K562 (cell line): ENCODE results near the gene FBRS. TPM values are rescaled to one million over a fixed set of nuclear protein-coding genes. Genes with fewer than 3 reads are reported as not detected.

Experiments used
- ATAC-seq: fragments of 200-7000 bp; cut with Tn5 transposase; 3 replicates; pipeline ENCODE4 v1.9.1; 2020; ENCODE audit warnings: moderate library complexity
- BruUV-seq: library from RNA; stranded (reverse); fragments of 400-500 nt; replicated peaks from 2 replicates; lab custom pipeline; 2021; lab: Mats Ljungman, UMichigan
- CTCF ChIA-PET: fragments of 300-600 bp; formaldehyde crosslinking; extraction: SDS; loops from one replicate; lab custom pipeline; 2021; ENCODE audit warnings: low intra/inter-chr PET ratio; lab: Yijun Ruan, JAX
- POLR2A ChIA-PET: fragments of 300-600, 350-650 bp; sonication (Branson Sonifier 250); formaldehyde crosslinking; extraction: SDS; loops from one replicate; lab custom pipeline; 2021; ENCODE audit warnings: antibody characterized with exemption, inconsistent platforms; lab: Yijun Ruan, JAX
- DNase-seq, 4 experiments: peaks; one replicate each; pipeline versions ENCODE4 v3.0.0 to v3.0.0-alpha.2; 2011 to 2018; ENCODE audit warnings: low spot score in 3 of 4, mixed read lengths in 3 of 4; ENCODE audit errors: extremely low read depth in 1 of 4
- FAIRE-seq: peaks from 2 replicates; lab custom pipeline; 2011; peaks lifted over from hg19 to GRCh38; lab: Jason Lieb, UNC
- H2AFZ ChIP-seq: 2 replicates; pipeline ENCODE4 v1.6.0; 2011; ENCODE audit warnings: low read depth, low read length, control low read depth, inconsistent platforms
- H3K27ac ChIP-seq: fragments of 200-600 bp; 3 replicates; pipeline ENCODE4 v1.8.0; 2011; ENCODE audit warnings: low read depth, mild to moderate bottlenecking, control low read depth, inconsistent platforms, low read length, moderate library complexity, mixed read lengths; ENCODE audit errors: extremely low read depth
- H3K27me3 ChIP-seq, 2 experiments: fragments of 300-600 bp in 1 of 2; 2 replicates in 1 of 2; 3 replicates in 1 of 2; pipeline versions ENCODE4 v1.6.0 to v1.8.0; 2011; ENCODE audit warnings: inconsistent platforms in 2 of 2, low read length in 2 of 2, mild to moderate bottlenecking in 1 of 2, mixed read lengths in 1 of 2, moderate library complexity in 1 of 2; ENCODE audit not compliant: control insufficient read depth in 2 of 2, insufficient read depth in 2 of 2
- H3K36me3 ChIP-seq: fragments of 300-600 bp; 3 replicates; pipeline ENCODE4 v1.8.0; 2011; ENCODE audit warnings: mild to moderate bottlenecking, low read length, inconsistent platforms; ENCODE audit not compliant: control insufficient read depth, insufficient read depth
- H3K4me1 ChIP-seq, 2 experiments: fragments of 200-600 bp in 1 of 2; replicated peaks in 1 of 2; 2 replicates in 1 of 2; 3 replicates in 1 of 2; pipeline versions ENCODE4 v1.5.1 to v1.8.0; 2011; ENCODE audit warnings: inconsistent platforms in 2 of 2, low read length in 2 of 2, mild to moderate bottlenecking in 1 of 2, mixed read lengths in 1 of 2, moderate library complexity in 1 of 2; ENCODE audit not compliant: control insufficient read depth in 2 of 2, insufficient read depth in 2 of 2
- H3K4me2 ChIP-seq: 2 replicates; pipeline ENCODE4 v1.6.1; 2011; ENCODE audit warnings: low read length, control low read depth, inconsistent platforms, mixed read lengths; ENCODE audit not compliant: insufficient read depth
- H3K4me3 ChIP-seq: fragments of 200-600 bp; sonication (generic), shearing (Covaris generic); 2 replicates; pipeline ENCODE4 v1.5.1; 2016; ENCODE audit warnings: control low read depth, inconsistent platforms
- H3K79me2 ChIP-seq: fragments of 200-600 bp; 3 replicates; pipeline ENCODE4 v1.8.0; 2011; ENCODE audit warnings: low read length, inconsistent platforms; ENCODE audit not compliant: control insufficient read depth, insufficient read depth
- H3K9ac ChIP-seq, 2 experiments: 2 replicates each; pipeline versions ENCODE4 v1.6.0 to v1.6.1; 2011; ENCODE audit warnings: low read depth in 2 of 2, low read length in 2 of 2, control low read depth in 1 of 2, inconsistent platforms in 1 of 2, mild to moderate bottlenecking in 1 of 2, mixed read lengths in 1 of 2; ENCODE audit not compliant: insufficient read depth in 1 of 2
- H3K9me1 ChIP-seq: one replicate; pipeline ENCODE4 v1.6.0; 2011; ENCODE audit warnings: inconsistent platforms, mild to moderate bottlenecking, low read length, moderate library complexity; ENCODE audit not compliant: control insufficient read depth, insufficient read depth
- H3K9me3 ChIP-seq: replicated peaks from 2 replicates; pipeline ENCODE4 v1.5.1; 2011; ENCODE audit warnings: low read depth, low read length, inconsistent platforms; ENCODE audit not compliant: control insufficient read depth, insufficient read depth
- H4K20me1 ChIP-seq: replicated peaks from 2 replicates; pipeline ENCODE4 v1.6.1; 2011; ENCODE audit warnings: low read length, inconsistent platforms, mixed read lengths; ENCODE audit not compliant: control insufficient read depth, insufficient read depth
- BCOR ChIP-seq: fragments of 450-650 bp; IDR thresholded peaks from 2 replicates; pipeline ENCODE4 v1.6.1; 2016
- CBFA2T2 ChIP-seq: fragments of 450-650 bp; conservative IDR thresholded peaks from 2 replicates; pipeline ENCODE4 v1.6.1; 2017; ENCODE audit warnings: mild to moderate bottlenecking
- FIP1L1 ChIP-seq: fragments of 200-400 bp; formaldehyde crosslinking; IDR thresholded peaks from 2 replicates; pipeline ENCODE4 v1.6.1; 2018; ENCODE audit warnings: mild to moderate bottlenecking, low read depth, low read length; ENCODE audit not compliant: poor library complexity, severe bottlenecking
- KAT8 ChIP-seq: fragments of 450-650 bp; IDR thresholded peaks from 2 replicates; pipeline ENCODE4 v1.6.1; 2016; ENCODE audit warnings: low read depth, mild to moderate bottlenecking
- MECOM ChIP-seq: fragments of 250-450 bp; sonication (Bioruptor Pico); IDR thresholded peaks from 2 replicates; pipeline ENCODE4 v1.8.0; 2022; ENCODE audit warnings: inconsistent platforms
- POU5F1 ChIP-seq: fragments of 150-350 bp; IDR thresholded peaks from 2 replicates; pipeline ENCODE4 v1.6.1; 2014; ENCODE audit warnings: borderline replicate concordance, low read length, low read depth, mild to moderate bottlenecking; ENCODE audit not compliant: partially characterized antibody
- RBM25 ChIP-seq: fragments of 200-400 bp; formaldehyde crosslinking; IDR thresholded peaks from 2 replicates; pipeline ENCODE4 v1.6.1; 2018; ENCODE audit warnings: low read length, low read depth, moderate library complexity; ENCODE audit not compliant: severe bottlenecking
- SMARCA5 ChIP-seq: fragments of 450-650 bp; IDR thresholded peaks from 2 replicates; pipeline ENCODE4 v1.6.1; 2016
- STAT5B ChIP-seq: fragments of 250-450 bp; sonication (Bioruptor Pico); IDR thresholded peaks from 2 replicates; pipeline ENCODE4 v1.8.0; 2021; ENCODE audit warnings: mild to moderate bottlenecking, inconsistent platforms
- UBTF ChIP-seq, 2 experiments: IDR thresholded peaks; 2 replicates each; pipeline ENCODE4 v1.6.1; 2012; ENCODE audit warnings: improper control_type of control experiment in 2 of 2, low read depth in 2 of 2, low read length in 2 of 2, borderline replicate concordance in 1 of 2
- XRCC5 ChIP-seq: fragments of 200-400 bp; formaldehyde crosslinking; IDR thresholded peaks from 2 replicates; pipeline ENCODE4 v1.6.1; 2017; ENCODE audit warnings: low read depth, mild to moderate bottlenecking, low read length
- ZFP36 ChIP-seq: fragments of 150-350 bp; IDR thresholded peaks from 2 replicates; pipeline ENCODE4 v1.6.1; 2018; ENCODE audit warnings: low read length, low read depth; ENCODE audit not compliant: partially characterized antibody
- WGBS: fragments of 100-300 bp; shearing (Covaris generic); methylation state at CpG from one replicate; pipeline ENCODE4 v1.1.6; 2016; ENCODE audit warnings: low coverage, mixed read lengths; ENCODE audit not compliant: insufficient coverage; ENCODE audit errors: missing lambda C conversion rate; 5-methylcytosine and 5-hydroxymethylcytosine counted together
- in situ Hi-C: fragments of 300-500 bp; cut with MboI; formaldehyde crosslinking; loops from 4 replicates; pipeline ENCODE4 v1.15.0; 2018; ENCODE audit warnings: inconsistent platforms, mixed read lengths
- intact Hi-C: fragments of 100-400 bp; cut with micrococcal nuclease; formaldehyde crosslinking; loops from 2 replicates; pipeline ENCODE4 v1.14.2; 2022
- polyA plus RNA-seq, 8 experiments: library from polyadenylated mRNA; depleted of rRNA in 4 of 8; stranded (reverse) in 5 of 8; unstranded in 3 of 8; fragments of >200 nt; fragmentation: Nextera tagmentation in 2 of 8; fragmentation: Illumina TruSeq in 1 of 8; extraction: Ambion mirVana in 2 of 8; extraction: Trizol in 1 of 8; gene quantifications; 2 replicates each; pipeline versions ENCODE4 v1.2.1 to v1.2.3, GENCODE V29; 2011 to 2014; ENCODE audit warnings: inconsistent platforms in 1 of 8, missing spikeins in 1 of 8
- total RNA-seq, 7 experiments: library from RNA; depleted of rRNA in 6 of 7; stranded (reverse); fragments of >200 nt in 6 of 7; fragmentation: Illumina TruSeq in 2 of 7; extraction: Trizol in 2 of 7; gene quantifications; 2 replicates each; pipeline versions ENCODE4 v1.2.1 to v1.2.3, GENCODE V29; 2011 to 2021; ENCODE audit warnings: low replicate concordance in 1 of 7

Gene FBRS
- total and polyA plus RNA-seq, 9 of the 15 experiments (the other 6 are each of a cell fraction or from before 2014, with no cell fraction given) = 0.32 to 59.5 (median 13.1) TPM

GRCh38 chr16:30663038-30663437, 4.8 kb downstream of the FBRS start:
- in situ Hi-C loops (no loop called here), intact Hi-C loops (no loop called here)
- ChIA-PET POLR2A (interaction anchor here (0.5 kb wide), 1 partner anchor 34 kb away, joined by 3 read pairs; no protein-coding TSS in a partner anchor), CTCF (no interaction called here)
- Histone ChIP-seq H4K20me1 (0 out of 2 replicates have a peak, but pooled peaks cover 7% of the 10 kb centered on the region), H3K4me2 (no peak overlapping the region), H3K4me1 (peaks cover 13 to 42% of the 10 kb centered on the region in 2 experiments; a peak in 4 of 5 replicates), H3K4me3 (no peak overlapping the region), H3K36me3 (peaks cover 78% of the 10 kb centered on the region; the same call in 2 of the 3 replicates), H3K27me3 (no peaks in the 10 kb centered on the region), H3K9me3 (no peaks in the 10 kb centered on the region), H3K27ac (no peak overlapping the region), H2AFZ (no peak overlapping the region), H3K79me2 (peaks cover 48% of the 10 kb centered on the region), H3K9ac (no peak overlapping the region), H3K9me1 (peaks cover 4% of the 10 kb centered on the region)
- BruUV-seq = no TSS peak
- DNase-seq = no peak
- 80% methylated on average over 8 of the region's 8 CpGs for WGBS
- no peak for FAIRE-seq
- no peak for ATAC-seq
- TF ChIP-seq ZFP36 = peak; percentile 70
- no peak for TF ChIP-seq XRCC5
- TF ChIP-seq KAT8 = no peak
- TF ChIP-seq POU5F1 = no peak
- TF ChIP-seq MECOM = no peak
- no peak for TF ChIP-seq FIP1L1
- TF ChIP-seq BCOR = peak; percentile 81; the same call in 1 of the 2 replicates
- TF ChIP-seq RBM25 = peak; percentile 94
- 0 out of 2 replicates have a peak, but pooled peaks have one; percentile 40 for TF ChIP-seq SMARCA5
- TF ChIP-seq CBFA2T2 = no peak
- no peak for TF ChIP-seq UBTF (IDR thresholded peaks at IDR 0.05; ENCODE audit: borderline replicate concordance in 1 of 2, low read depth in 2 of 2, low read length in 2 of 2)
- TF ChIP-seq STAT5B (CRISPR knock-in tag) = no peak
